PC-3 (cell line): Measurements from ENCODE around the gene PRR14L. TPM values are rescaled to one million over a fixed set of nuclear protein-coding genes. Genes with fewer than 3 reads are reported as not detected.
A peak's percentile ranks its signal among the peaks of the same experiment; 100 is the strongest.

Experiments used
- ATAC-seq: fragments of 200-7000 bp; cut with Tn5 transposase; 2 replicates; pipeline ENCODE4 v1.9.1; 2020; ENCODE audit warnings: mild to moderate bottlenecking, moderate library complexity
- BruUV-seq: library from RNA; stranded (reverse); fragments of 400-500 nt; replicated peaks from 2 replicates; lab custom pipeline; 2021; lab: Mats Ljungman, UMichigan
- CTCF ChIA-PET: fragments of 300-600 bp; sonication (Branson Sonifier 250); formaldehyde crosslinking; loops from one replicate; lab custom pipeline; 2022; ENCODE audit warnings: antibody characterized with exemption; lab: Charles Lee
- POLR2A ChIA-PET: fragments of 300-600 bp; sonication (Branson Sonifier 250); formaldehyde crosslinking; loops from one replicate; lab custom pipeline; 2022; ENCODE audit warnings: antibody characterized with exemption; ENCODE audit not compliant: unreplicated experiment; lab: Charles Lee
- DNase-seq: peaks from one replicate; pipeline ENCODE4 v3.0.0-alpha.2; 2015
- H2AFZ ChIP-seq: fragments of 300-600 bp; sonication (generic); 2 replicates; pipeline ENCODE4 v1.6.0; 2016; ENCODE audit warnings: antibody characterized with exemption, low read length
- H3F3A ChIP-seq: fragments of 300-600 bp; sonication (generic); one replicate; pipeline ENCODE4 v1.6.0; 2017; ENCODE audit warnings: antibody characterized with exemption, low read length, control low read depth, mild to moderate bottlenecking; ENCODE audit not compliant: unreplicated experiment
- H3K27ac ChIP-seq: fragments of 300-600 bp; sonication (generic); 2 replicates; pipeline ENCODE4 v1.5.1; 2016; ENCODE audit warnings: mild to moderate bottlenecking, low read length
- H3K27me3 ChIP-seq: fragments of 300-600 bp; sonication (generic); 2 replicates; pipeline ENCODE4 v1.6.1; 2016; ENCODE audit warnings: low read length, mixed read lengths
- H3K36me3 ChIP-seq: fragments of 300-600 bp; sonication (generic); 2 replicates; pipeline ENCODE4 v1.6.1; 2016; ENCODE audit warnings: low read depth, mixed run types, low read length, mixed read lengths
- H3K4me1 ChIP-seq: fragments of 300-600 bp; sonication (generic); 2 replicates; pipeline ENCODE4 v1.5.1; 2016; ENCODE audit warnings: low read length; ENCODE audit not compliant: insufficient read depth
- H3K4me2 ChIP-seq: fragments of 300-600 bp; sonication (generic); 2 replicates; pipeline ENCODE4 v1.6.0; 2016; ENCODE audit warnings: low read length
- H3K4me3 ChIP-seq: fragments of 300-600 bp; sonication (generic); 2 replicates; pipeline ENCODE4 v1.5.1; 2016; ENCODE audit warnings: mild to moderate bottlenecking, low read length, mixed read lengths
- H3K79me2 ChIP-seq: fragments of 300-600 bp; sonication (generic); 2 replicates; pipeline ENCODE4 v1.6.1; 2017; ENCODE audit warnings: low read length, mixed read lengths
- H3K9ac ChIP-seq: fragments of 300-600 bp; sonication (generic); 2 replicates; pipeline ENCODE4 v1.6.0; 2016; ENCODE audit warnings: mild to moderate bottlenecking, low read length
- H3K9me2 ChIP-seq: fragments of 300-600 bp; sonication (generic); replicated peaks from 2 replicates; pipeline ENCODE4 v1.6.1; 2016; ENCODE audit warnings: mixed run types, low read length, mixed read lengths
- H3K9me3 ChIP-seq: fragments of 300-600 bp; sonication (generic); 2 replicates; pipeline ENCODE4 v1.6.1; 2016; ENCODE audit warnings: low read length, mixed read lengths
- H4K20me1 ChIP-seq: fragments of 300-600 bp; sonication (generic); 2 replicates; pipeline ENCODE4 v1.6.1; 2016; ENCODE audit warnings: low read length, mixed read lengths
- CTCF ChIP-seq: fragments of 300-600 bp; sonication (generic); conservative IDR thresholded peaks from 2 replicates; pipeline ENCODE4 v1.5.1; 2017; ENCODE audit warnings: antibody characterized with exemption, low read depth, mild to moderate bottlenecking, low read length
- EZH2 ChIP-seq: fragments of 300-600 bp; sonication (generic); IDR thresholded peaks from one replicate; pipeline ENCODE4 v1.6.1; 2017; ENCODE audit warnings: antibody characterized with exemption, mild to moderate bottlenecking, low read length; ENCODE audit not compliant: unreplicated experiment
- EZH2phosphoT487 ChIP-seq: fragments of 300-600 bp; sonication (generic); IDR thresholded peaks from 2 replicates; pipeline ENCODE4 v1.6.1; 2018; ENCODE audit warnings: mild to moderate bottlenecking, antibody characterized with exemption, low read length, borderline replicate concordance
- intact Hi-C: fragments of 100-400 bp; cut with micrococcal nuclease; formaldehyde crosslinking; loops from 2 replicates; pipeline ENCODE4 v1.9.0; 2023
- total RNA-seq: library from RNA; depleted of rRNA; stranded (reverse); fragments of >200 nt; gene quantifications from 2 replicates; pipeline ENCODE4 v1.2.3, GENCODE V29; 2014

PRR14L gene
- total RNA-seq, 1 experiment from 2014 or later = 9.3 TPM

GRCh38 chr22:31650391-31650790 is 99.5 kb downstream of the PRR14L start:
- intact Hi-C loops = no loop called here
- BruUV-seq = no TSS peak
- Histone ChIP-seq H3K9ac (no peak overlapping the region), H4K20me1 (peaks cover 12% of the 10 kb centered on the region; the same call in 1 of the 2 replicates), H3K4me1 (peaks cover 39% of the 10 kb centered on the region), H3K9me3 (no peaks in the 10 kb centered on the region), H3K4me3 (no peak overlapping the region), H3F3A (peaks cover 6% of the 10 kb centered on the region), H2AFZ (no peak overlapping the region), H3K79me2 (peaks cover 70% of the 10 kb centered on the region), H3K36me3 (peaks cover 8% of the 10 kb centered on the region), H3K9me2 (no peaks in the 10 kb centered on the region), H3K4me2 (no peak overlapping the region), H3K27me3 (no peaks in the 10 kb centered on the region), H3K27ac (no peak overlapping the region)
- DNase-seq (no peak), ATAC-seq (no peak)
- ChIA-PET POLR2A (no interaction called here), CTCF (no interaction called here)
- TF ChIP-seq EZH2 (no peak), CTCF (no peak), EZH2phosphoT487 (no peak)

- CTCF ChIA-PET = interaction anchor here (0.6 kb wide), 1 partner anchor 18 kb away, joined by 6 read pairs; no protein-coding TSS in a partner anchor
- Histone ChIP-seq H3K36me3 (peaks cover 8% of the 10 kb centered on the region), H4K20me1 (no peaks in the 10 kb centered on the region), H3K4me3 (no peak overlapping the region), H3K27me3 (no peaks in the 10 kb centered on the region), H3K9me3 (no peaks in the 10 kb centered on the region), H3K4me1 (peaks cover 20% of the 10 kb centered on the region), H2AFZ (no peak overlapping the region), H3K4me2 (no peak overlapping the region), H3K27ac (peak overlapping the region; percentile 81; the same call in 1 of the 2 replicates), H3K9ac (no peak overlapping the region), H3K9me2 (no peaks in the 10 kb centered on the region), H3K79me2 (peaks cover 59% of the 10 kb centered on the region), H3F3A (peaks cover 6% of the 10 kb centered on the region)
- BruUV-seq = no TSS peak
- TF ChIP-seq EZH2phosphoT487 (no peak), CTCF (no peak), EZH2 (no peak)
- POLR2A ChIA-PET = no interaction called here
- ATAC-seq (no peak), DNase-seq (no peak)
- intact Hi-C loops = no loop called here
Measured at GRCh38 chr22:31647523-31648320, 102.2 kb downstream of the PRR14L start.

GRCh38 chr22:31647066-31647465 is 102.9 kb downstream of the PRR14L start:
- TF ChIP-seq CTCF (no peak), EZH2 (no peak), EZH2phosphoT487 (no peak)
- no peak overlapping the region for H3K4me3 ChIP-seq
- intact Hi-C loops = no loop called here
- no peaks in the 10 kb centered on the region for H4K20me1 ChIP-seq
- no peak overlapping the region for H2AFZ ChIP-seq
- peak overlapping the region; percentile 16; the same call in 1 of the 2 replicates for H3K4me2 ChIP-seq
- peaks cover 6% of the 10 kb centered on the region for H3F3A ChIP-seq
- DNase-seq = no peak
- ATAC-seq = no peak
- no TSS peak for BruUV-seq
- no peaks in the 10 kb centered on the region for H3K9me2 ChIP-seq
- peaks cover 20% of the 10 kb centered on the region for H3K4me1 ChIP-seq
- ChIA-PET CTCF (interaction anchor here (0.6 kb wide), 1 partner anchor 19 kb away, joined by 6 read pairs; no protein-coding TSS in a partner anchor), POLR2A (no interaction called here)
- peaks cover 57% of the 10 kb centered on the region for H3K79me2 ChIP-seq
- no peaks in the 10 kb centered on the region for H3K9me3 ChIP-seq
- no peaks in the 10 kb centered on the region for H3K27me3 ChIP-seq
- H3K36me3 ChIP-seq = peaks cover 8% of the 10 kb centered on the region
- no peak overlapping the region for H3K9ac ChIP-seq
- peak overlapping the region; percentile 81 for H3K27ac ChIP-seq
